Hematopoietic multipotent progenitor cell treated with erythropoietin and hydrocortisone succinate and interleukin-3 and kit ligand, for 4 days (in vitro differentiated cells): Measurements from ENCODE around the gene LRP10.
"Not testable (repeated sequence)": the region's sequence is repeated elsewhere in the genome, so short reads cannot be mapped to it uniquely, and the experiment has no call there.

Experiments used
- DNase-seq: peaks from one replicate; pipeline ENCODE4 v3.0.0-alpha.2; 2015

LRP10 gene

DNA sequence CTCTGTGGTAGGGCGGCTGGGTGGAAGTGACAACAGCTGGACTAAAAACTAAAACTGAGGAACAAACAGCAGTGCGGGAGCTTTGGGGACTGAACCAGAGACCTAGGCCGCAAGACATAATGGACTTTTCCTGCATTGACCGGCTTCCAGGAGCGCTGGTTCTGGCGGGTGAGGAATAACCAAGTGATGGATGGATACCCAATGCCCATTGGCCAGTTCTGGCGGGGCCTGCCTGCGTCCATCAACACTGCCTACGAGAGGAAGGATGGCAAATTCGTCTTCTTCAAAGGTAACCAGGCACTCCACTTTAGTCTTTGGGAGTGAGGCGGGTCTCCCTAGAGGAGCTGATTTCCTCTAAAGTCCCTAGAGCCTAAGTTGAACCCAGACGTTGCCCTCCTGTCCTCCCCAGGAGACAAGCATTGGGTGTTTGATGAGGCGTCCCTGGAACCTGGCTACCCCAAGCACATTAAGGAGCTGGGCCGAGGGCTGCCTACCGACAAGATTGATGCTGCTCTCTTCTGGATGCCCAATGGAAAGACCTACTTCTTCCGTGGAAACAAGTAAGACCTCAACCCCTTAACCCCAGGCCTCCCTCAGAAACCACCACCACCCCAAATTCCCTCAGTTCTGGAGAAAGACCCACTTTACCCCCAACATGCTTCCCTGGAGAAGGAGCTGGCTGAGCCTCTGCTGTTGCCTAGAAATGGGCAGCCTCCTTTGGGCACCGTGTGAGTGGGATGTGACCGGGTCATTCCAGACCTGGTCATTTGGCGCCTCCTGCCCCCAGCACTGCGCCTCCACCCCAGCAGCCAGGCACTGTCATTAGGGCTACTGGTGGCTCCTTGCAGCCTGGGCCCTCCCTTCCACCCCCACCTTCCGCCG lies 27.1 kb upstream of the LRP10 start:
- no peak for DNase-seq

DNA sequence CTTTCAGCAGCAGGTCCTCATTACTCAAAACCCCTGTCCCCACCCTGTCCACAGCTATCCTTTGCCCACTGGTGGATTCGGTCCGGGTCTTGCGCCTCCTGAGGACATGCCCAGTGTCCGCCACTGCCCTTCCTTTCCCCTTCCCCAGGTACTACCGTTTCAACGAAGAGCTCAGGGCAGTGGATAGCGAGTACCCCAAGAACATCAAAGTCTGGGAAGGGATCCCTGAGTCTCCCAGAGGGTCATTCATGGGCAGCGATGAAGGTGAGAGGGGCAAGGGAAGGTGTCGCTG lies 26.5 kb upstream of the LRP10 start:
- DNase-seq: no peak

DNA sequence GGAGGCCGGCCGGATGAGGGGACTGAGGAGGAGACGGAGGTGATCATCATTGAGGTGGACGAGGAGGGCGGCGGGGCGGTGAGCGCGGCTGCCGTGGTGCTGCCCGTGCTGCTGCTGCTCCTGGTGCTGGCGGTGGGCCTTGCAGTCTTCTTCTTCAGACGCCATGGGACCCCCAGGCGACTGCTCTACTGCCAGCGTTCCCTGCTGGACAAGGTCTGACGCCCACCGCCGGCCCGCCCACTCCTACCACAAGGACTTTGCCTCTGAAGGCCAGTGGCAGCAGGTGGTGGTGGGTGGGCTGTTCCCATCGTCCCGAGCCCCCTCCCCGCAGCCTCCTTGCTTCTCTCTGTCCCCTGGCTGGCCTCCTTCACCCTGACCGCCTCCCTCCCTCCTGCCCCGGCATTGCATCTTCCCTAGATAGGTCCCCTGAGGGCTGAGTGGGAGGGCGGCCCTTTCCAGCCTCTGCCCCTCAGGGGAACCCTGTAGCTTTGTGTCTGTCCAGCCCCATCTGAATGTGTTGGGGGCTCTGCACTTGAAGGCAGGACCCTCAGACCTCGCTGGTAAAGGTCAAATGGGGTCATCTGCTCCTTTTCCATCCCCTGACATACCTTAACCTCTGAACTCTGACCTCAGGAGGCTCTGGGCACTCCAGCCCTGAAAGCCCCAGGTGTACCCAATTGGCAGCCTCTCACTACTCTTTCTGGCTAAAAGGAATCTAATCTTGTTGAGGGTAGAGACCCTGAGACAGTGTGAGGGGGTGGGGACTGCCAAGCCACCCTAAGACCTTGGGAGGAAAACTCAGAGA lies 25.5 kb upstream of the LRP10 start:
- no peak for DNase-seq

DNA sequence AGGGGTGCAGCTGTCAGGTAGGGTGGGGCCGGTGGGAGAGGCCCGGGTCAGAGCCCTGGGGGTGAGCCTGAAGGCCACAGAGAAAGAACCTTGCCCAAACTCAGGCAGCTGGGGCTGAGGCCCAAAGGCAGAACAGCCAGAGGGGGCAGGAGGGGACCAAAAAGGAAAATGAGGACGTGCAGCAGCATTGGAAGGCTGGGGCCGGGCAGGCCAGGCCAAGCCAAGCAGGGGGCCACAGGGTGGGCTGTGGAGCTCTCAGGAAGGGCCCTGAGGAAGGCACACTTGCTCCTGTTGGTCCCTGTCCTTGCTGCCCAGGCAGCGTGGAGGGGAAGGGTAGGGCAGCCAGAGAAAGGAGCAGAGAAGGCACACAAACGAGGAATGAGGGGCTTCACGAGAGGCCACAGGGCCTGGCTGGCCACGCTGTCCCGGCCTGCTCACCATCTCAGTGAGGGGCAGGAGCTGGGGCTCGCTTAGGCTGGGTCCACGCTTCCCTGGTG lies 24.7 kb upstream of the LRP10 start:
- no peak for DNase-seq

DNA sequence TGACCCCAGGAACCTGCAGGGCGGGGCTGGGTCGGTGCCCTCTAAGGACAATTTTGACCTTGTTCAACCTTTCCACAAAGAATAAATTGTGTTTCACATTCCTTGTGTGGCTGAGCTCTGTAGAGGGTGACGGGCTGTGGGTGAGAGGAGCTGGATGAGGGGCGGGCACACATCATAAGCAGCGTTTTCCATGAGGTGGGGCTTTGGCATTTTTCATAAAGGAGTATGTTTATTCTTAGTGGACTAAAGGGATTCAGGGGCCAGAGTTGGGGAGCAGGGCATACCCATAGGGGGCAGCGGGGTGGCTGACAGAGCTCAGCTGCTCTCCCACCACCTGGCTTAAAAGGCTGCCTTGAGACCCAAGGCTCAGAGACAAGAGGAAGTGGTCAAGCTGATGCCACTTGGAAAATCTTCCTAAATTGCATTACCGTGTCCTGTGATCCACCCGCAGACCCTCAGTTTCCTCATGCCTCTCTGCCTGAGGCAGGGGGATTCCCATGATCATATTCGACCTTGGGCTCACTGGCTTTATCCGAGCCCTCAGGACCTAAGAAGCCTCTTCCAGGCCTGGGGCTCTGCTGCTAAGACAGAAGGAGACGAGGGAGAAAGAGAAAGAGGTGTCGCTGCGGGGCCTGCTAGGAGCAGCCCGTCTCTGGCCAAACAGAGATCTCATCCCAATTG lies 23.7 kb upstream of the LRP10 start:
- no peak for DNase-seq

DNA sequence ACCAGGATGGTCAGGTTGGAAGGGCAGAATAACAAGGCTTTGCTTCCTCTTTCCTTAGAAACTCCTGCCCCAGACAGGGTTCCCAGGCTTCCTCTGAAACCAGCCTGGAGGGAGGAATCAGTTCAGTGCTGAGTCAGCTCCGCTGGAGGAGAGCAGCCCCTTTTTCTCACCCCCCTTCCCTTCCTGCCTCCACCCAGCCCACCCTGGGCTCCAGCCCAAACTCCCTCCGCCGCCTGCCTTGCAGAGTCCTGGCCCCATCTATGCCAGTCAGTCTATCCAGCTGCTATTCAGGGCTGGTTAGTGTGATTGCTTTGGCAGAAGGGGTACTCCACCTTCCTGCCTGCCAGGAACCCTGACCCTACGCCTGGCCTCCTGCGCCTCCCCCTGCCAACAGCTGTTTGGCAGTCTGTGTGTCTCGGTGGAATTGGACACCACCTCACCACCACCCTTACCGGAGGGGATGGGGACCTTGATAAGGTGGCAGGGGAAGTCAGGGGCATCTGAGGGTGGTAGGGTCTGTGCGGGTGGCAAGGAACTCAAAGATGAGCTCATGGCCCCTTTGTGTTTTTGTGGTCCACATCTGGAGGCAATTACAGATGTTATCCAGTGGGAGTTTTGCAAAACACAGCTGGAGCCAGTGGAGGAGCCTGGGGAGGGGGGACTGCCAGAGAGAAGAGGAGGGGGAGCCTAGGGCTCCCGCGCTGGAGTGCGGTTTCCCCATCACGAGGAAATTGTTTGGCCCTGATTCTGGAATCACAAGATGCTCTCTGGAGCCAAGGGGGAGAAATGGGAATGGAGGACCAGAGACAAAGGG lies 23.0 kb upstream of the LRP10 start:
- DNase-seq: peak; percentile 60

DNA sequence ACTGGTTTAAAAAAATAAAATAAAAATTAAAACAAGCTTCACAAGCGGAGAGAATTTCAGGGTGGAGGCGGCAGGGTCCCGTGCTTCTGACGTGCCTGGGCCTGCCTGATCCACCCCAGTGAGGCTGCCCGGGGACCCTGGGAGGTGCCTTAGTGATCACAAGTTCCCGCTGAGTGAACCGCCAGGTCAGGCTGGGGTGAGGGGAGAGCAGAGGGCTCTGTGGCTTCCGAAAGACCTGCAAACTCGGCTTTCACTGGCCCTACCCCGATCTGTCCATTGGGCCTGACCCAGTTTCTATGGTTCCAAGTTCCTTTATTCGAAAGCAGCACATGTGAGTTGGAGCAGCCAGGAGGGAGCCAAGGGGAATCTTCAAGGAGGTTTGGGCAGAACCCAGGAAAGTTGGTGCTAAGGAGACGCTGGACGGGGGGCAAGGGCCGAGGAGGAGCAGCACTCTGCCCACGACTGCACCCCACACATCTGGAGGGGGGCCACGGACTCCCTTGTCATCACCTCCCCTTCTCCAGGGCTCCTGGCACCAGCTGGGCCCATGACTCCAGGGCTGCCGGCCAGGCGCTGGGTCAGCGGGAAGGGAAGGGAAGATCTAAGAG lies 22.2 kb upstream of the LRP10 start:
- DNase-seq: no peak

DNA sequence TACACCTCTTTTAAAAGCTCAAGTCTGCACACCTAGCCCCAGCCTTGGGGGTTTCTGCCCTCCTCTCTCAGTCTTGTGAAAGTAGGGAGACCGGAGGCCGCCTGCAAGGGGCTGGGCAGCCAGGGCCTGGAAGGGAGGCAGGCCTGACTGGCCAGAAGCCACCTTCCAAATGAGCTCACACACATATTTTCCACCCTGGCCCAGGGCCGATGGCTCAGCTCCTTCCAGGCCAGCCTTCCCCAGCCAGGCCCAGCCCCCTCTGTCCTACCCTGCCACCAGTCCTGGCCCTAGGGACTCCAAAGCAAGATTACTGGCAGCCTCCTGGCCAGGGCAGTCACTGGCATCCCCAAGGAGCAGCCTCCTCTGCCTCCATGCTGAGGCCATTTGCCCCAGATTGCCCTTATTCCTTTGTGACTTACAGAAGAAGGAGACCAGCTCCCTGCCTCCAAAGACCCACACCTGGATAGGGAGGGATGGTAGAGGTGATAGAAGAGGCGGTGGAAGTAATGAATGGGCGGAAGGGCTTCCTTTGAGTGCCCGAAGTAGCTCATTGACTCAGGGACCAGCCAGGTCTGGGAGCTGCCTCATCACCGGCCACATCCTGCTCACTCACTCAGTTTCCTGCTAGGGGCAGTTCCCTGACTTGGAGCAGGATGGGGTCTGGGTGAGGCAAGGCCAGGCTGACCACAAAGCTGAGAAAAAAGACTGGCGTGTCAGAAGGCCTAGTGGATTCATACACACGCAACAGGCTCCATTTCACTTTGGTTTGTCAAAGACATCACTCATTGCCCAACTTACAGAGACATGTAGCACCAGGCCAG lies 20.4 kb upstream of the LRP10 start:
- peak; percentile 74 for DNase-seq

DNA sequence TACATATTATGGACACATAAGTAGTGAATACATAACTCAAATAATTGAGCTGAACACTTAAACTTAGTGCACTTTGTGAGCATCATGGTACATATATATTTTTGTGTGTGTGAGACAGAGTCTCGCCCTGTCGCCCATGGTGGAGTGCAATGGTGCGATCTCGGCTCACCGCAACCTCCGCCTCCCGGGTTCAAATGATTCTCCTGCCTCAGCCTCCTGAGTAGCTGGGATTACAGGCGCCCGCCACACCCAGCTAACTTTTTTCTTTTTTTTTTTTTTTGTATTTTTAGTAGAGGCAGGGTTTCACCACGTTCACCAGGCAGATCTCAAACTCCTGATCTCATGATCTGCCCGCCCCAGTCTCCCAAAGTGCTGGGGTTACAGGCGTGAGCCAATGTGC lies 19.4 kb upstream of the LRP10 start:
- DNase-seq: not testable (repeated sequence)

DNA sequence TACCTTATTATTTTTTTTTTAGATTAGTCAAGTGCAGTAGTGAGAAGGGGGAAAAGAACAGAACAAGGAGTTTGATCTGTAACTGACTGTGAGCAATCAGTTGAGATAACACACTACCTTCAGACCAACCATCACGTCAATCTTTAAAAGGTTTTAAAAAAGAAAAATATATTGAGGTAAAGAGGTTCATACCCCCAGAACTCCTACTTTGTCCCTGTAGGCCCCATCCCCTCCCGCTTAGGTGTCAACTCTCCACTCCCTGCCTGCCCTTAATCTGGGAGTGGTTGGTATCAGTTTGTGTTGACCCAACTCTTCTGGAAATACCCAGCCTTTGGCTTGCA lies 19.0 kb upstream of the LRP10 start:
- DNase-seq: no peak

DNA sequence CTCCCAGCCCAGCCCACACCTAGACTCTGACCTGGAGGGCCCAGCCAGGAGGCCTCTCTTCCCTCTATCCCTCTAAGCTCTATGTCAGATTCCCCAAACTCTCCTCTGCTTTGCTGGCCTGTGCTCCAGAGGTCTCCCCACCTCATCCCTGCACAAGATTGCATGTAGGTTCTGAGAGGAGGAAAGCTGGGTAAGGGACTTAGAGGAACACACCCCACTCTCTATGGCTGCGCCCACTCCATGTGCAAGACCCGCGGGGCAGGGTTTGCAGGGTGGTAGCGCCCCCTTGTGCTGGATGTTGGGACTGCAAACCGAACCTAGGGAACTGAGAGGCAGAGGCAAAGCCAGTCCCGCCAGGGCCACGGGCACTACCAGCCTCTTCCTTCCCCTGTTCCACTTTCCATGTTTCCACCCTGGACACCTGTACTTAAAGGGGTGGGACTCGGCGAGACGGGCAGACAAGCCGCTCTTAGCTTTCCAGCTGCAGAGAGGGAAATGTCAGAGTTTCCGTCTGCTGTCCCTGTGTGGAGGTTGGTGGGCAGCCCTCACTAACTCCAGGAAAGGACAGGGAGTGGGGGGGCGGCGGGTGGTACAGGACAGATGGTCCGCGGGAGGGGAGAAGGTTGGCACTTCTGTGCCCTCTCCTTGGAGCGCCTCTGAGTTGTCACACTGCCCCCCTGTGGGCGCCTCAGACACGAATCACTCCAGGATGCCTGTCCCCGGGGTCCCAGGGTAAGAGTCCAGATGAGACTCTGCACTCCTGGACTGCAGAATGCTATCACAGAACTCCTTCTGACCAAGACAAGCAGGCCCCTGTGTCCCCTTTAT lies 18.4 kb upstream of the LRP10 start:
- peak; percentile 94 for DNase-seq

DNA sequence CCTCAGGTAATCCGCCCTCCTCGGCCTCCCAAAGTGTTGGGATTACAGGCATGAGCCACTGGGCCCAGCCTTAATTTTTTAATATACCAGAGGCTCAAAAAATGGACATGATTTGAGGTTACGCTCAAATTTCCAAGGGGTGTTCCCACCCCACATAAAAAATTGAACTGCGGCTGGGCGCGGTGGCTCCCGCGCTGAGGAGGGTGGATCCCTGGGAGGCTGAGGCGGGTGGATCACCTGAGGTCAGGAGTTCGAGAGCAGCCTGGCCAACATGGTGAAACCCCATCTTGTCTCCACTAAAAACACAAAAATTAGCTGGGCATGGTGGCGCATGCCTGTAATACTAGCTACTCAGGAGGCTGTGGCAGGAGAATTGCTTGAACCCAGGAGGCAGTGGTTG lies 17.2 kb upstream of the LRP10 start:
- DNase-seq: not testable (repeated sequence)

DNA sequence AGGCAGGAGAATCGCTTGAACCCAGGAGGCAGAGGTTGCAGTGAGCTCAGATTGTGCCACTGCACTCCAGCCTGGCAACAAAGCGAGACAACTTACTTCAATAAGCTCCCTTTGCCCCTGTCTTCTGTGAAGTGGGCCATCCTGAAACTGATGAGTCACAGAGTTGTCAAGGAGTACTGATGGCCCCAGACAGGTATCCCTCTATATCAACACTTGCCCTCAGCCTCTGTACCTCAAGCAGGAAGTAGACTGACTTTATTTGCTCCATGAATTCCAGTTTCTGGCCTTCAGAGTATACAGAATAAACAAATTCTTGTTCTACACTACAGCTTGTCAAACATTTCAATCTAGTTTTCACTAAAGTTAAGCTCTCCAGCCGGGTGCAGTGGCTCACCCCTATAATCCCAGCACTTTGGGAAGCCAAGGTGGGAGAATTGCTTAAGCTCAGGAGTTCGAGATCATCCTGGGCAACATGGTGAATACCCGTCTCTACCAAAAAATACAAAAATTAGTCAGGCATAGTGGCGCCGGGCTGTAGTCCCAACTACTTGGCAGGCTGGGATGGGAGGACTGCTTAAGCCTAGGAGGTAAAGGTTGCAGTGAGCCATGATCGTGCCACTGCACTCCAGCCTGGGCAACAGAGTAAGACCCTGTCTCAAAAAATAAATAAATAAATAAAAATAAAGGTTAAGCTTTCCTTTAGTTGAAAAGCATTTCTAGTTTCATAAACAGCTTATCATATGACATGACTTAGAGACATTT lies 16.4 kb upstream of the LRP10 start:
- DNase-seq: no peak

DNA sequence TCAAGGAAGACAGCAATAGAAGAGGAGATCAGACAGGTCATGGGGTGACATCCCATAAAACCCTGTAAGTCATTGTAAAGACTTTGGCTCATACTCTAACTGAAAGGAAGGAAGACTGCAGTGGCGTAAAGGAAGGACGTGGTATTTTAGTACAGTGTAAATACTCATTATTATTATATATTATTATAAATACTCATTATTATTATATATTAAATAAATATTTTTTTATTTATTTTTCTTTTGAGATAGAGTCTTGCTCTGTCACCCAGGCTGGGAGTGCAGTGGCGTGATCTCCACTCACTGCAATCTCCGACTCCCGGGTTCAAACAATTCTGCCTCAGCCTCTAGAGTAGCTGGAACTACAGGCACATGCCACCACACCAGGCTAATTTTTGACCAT lies 15.1 kb upstream of the LRP10 start:
- DNase-seq: no peak

DNA sequence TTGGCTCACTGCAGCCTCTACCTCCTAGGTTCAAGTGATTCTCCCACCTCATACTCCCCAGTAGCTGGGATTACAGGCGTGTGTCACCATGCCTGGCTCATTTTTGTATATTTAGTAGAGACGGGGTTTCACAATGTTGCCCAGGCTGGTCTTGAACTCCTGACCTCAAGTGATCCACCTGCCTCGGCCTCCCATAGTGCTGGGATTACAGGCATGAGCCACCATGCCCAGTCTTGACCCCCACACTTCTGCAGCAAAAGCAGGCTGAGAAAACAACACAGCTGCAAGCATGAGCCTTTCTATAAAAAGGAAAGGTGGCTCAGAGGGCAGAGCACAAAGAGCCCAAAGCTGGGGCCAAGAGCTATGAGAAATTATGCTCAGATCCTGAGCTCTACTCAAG lies 11.2 kb upstream of the LRP10 start:
- not testable (repeated sequence) for DNase-seq

DNA sequence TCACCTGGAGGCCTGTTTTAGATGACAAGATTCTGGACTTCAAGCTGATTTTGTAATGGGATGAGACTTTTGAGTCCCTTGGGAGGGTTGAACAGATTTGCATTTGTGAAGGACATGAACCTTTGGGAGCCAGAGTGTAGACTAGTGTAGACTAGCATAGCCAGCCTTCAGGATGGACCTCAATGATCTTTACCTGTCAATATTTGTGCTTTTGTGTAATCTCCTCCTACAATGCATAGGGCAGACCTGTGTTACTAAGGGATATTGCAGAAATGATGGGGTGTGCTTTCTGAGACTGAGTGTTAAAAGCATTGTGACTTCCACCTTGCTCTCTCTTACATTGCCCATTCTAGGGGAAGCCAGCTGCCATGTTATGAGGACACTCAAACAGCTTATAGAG lies 9.9 kb upstream of the LRP10 start:
- no peak for DNase-seq

DNA sequence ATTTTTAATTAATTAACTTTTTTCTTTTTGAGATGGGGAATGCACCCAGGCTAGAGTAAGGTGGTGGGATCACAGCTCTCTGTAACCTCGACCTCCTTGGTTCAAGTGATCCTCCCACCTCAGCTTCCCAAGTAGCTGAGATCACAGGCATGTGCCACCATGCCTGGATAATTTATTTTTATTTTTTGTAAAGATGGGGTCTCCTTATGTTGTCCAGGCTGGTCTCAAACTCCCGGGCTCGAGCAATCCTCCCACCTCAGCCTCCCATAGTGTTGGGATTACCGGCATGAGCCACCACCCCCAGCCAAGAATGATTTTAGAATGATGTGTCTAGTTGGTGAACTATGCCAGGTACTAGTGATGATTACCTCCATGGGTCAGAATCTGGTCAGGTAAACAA lies 6.6 kb upstream of the LRP10 start:
- DNase-seq: no peak

DNA sequence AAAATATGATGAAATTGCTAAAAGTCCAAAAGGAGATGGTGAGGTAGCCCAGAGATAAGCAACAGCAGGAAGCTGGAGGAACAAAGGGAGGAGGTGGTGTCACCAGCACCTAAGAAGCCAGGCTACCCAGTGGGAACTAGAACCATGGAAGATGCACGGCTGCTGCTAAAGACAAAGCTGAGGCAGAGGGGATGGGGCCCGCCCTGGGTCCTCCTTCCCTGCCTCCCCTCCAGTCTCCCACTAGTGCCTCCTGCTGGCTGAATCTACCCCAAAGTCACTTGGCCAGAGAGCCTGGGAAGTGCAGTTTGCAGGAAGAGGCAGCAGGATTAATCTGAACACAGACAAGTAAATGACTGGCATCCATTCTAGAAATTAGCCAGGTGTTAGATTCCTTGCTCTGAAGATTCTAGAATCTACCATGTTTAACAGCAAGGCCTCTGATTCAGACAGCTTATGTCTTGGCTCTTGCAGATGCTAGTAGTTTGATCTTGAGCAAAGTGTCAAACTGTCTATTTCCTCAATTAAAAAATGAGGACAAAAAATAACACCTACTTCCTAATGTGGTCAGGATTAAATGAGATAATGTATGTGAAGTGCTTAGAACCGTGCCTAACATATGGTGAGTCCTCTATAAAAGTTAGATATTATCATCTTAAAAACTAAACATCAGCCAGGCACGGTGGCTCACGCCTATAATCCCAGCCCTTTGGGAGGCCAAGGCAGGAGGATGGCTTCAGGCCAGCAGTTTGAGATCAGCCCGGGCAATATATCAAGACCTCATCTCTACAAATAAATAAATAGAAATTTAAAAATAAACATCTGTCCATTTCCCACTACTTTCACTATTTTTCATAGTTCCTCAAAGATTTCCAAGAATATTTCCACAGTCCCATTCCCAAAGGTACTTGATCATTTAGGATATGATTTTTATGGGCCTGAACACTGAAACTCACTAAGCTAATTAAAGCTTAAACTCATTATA lies 5.8 kb upstream of the LRP10 start:
- DNase-seq: no peak

DNA sequence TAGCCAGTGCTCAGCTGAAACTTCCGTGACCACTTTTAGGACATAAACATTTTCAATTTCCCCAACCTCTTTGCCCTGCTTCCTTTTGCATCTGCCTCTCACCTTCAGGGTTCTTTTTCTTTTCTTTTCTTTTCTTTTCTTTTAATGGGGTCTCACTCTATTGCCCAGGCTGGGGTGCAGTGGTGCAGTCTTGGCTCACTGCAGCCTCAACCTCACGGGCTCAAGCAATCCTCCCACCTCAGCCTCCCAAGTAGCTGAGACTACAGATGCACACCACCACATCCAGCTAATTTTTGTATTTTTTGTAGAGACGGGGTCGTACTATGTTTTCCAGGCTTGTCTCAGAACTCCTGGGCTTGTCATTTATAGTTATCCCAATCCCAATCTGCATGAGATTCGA lies 4.7 kb upstream of the LRP10 start:
- DNase-seq: no peak
